BJ (cell line): ENCODE measurements around the gene STK17A. TPM values are rescaled to one million over a fixed set of nuclear protein-coding genes. Genes with fewer than 3 reads are reported as not detected.

Experiments used
- CTCF ChIA-PET: fragments of 350-600 bp; formaldehyde crosslinking; extraction: SDS; loops from one replicate; lab custom pipeline; 2021; ENCODE audit warnings: antibody characterized with exemption, inconsistent platforms; lab: Yijun Ruan, JAX
- POLR2A ChIA-PET: fragments of 300-600 bp; sonication (Branson Sonifier 250); formaldehyde crosslinking; extraction: SDS; loops from one replicate; lab custom pipeline; 2021; ENCODE audit warnings: antibody characterized with exemption; lab: Charles Lee
- DNase-seq: peaks from one replicate; pipeline ENCODE4 v3.0.0-alpha.2; 2011; ENCODE audit warnings: low read depth
- H3K27me3 ChIP-seq: 2 replicates; pipeline ENCODE4 v1.6.0; 2011; ENCODE audit warnings: low read length; ENCODE audit not compliant: control insufficient read depth, insufficient read depth
- H3K36me3 ChIP-seq: 2 replicates; pipeline ENCODE4 v1.5.1; 2011; ENCODE audit warnings: low read length; ENCODE audit not compliant: control insufficient read depth, insufficient read depth
- H3K4me3 ChIP-seq: 2 replicates; pipeline ENCODE4 v1.5.1; 2011; ENCODE audit warnings: low read depth, mild to moderate bottlenecking, control low read depth, low read length
- polyA plus RNA-seq: library from polyadenylated mRNA; depleted of rRNA; stranded (reverse); fragments of >200 nt; gene quantifications from 2 replicates; pipeline ENCODE4 v1.2.3, GENCODE V29; 2011
- TF ChIP-seq, protein P1 (sequence below): IDR thresholded peaks from 2 replicates; pipeline ENCODE4 v1.5.1; 2011; ENCODE audit warnings: low read depth, mild to moderate bottlenecking, control low read depth, inconsistent platforms, low read length, moderate library complexity; ENCODE audit not compliant: insufficient read depth

STK17A gene
- polyA plus RNA-seq, 1 experiment, result 12.3 TPM

DNA sequence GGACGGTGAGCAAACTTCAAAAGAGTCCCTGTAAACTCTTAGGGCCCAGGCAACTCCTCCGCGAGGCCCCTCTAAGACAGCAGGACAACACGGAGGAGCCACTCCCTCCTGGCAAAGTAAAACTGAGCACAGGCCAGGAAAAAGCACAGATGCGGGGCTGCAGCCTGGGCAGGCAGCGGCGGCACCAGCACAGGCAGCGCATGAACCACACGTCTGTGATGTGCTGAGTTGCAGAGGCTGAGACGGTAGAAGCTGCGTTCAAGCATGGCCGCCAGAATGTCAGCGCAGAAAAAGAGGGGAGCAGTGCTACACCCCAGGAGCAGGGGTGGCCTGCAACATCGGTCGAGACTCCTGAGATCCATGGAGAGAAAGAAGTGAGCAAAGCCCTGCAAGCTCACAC, 46.1 kb upstream of the STK17A start:
- ChIA-PET POLR2A (no interaction called here), CTCF (interaction anchor here (0.6 to 0.7 kb wide), 2 partner anchors 46 to 142 kb away, joined by 3 read pairs; partner anchors contain the start of gene STK17A)
- no peak for DNase-seq
- H3K27me3 ChIP-seq, result peaks cover 9% of the 10 kb centered on the region
- H3K36me3 ChIP-seq, result no peaks in the 10 kb centered on the region
- no peak overlapping the region for H3K4me3 ChIP-seq
- TF ChIP-seq, protein P1, sequence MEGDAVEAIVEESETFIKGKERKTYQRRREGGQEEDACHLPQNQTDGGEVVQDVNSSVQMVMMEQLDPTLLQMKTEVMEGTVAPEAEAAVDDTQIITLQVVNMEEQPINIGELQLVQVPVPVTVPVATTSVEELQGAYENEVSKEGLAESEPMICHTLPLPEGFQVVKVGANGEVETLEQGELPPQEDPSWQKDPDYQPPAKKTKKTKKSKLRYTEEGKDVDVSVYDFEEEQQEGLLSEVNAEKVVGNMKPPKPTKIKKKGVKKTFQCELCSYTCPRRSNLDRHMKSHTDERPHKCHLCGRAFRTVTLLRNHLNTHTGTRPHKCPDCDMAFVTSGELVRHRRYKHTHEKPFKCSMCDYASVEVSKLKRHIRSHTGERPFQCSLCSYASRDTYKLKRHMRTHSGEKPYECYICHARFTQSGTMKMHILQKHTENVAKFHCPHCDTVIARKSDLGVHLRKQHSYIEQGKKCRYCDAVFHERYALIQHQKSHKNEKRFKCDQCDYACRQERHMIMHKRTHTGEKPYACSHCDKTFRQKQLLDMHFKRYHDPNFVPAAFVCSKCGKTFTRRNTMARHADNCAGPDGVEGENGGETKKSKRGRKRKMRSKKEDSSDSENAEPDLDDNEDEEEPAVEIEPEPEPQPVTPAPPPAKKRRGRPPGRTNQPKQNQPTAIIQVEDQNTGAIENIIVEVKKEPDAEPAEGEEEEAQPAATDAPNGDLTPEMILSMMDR, result no peak

DNA sequence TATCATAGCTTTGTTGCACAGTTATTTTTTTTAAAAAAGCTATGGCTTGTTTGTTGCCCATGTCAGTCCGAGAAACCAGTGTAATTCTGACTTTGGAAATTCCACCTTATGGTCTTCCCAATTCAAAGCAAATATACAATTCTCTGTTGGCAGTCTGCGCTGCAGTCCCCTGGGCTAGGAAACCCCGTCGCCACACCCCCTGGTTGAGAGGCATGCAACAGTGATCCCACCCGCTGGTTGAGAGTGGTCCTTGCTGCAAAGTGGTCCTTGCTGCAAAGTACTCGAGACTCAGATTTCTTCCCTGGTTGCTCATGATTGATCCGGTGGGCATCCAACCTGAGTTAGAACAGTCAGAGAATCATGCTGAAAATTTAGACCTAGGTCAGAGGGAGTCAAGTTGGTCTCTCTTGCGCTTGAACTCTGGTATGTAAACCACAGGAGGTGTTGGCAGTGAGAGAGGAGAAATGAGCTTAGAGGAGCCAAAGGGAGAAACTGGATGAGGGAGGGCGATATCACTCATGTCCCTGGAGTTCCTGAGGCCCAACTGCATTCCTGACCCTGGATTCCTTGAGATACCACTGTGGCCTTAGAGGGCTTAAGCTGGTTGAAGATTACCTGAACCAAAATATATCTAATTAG, 45.0 kb upstream of the STK17A start:
- CTCF ChIA-PET, result interaction anchor here (0.6 to 1.2 kb wide), 4 partner anchors 14 to 143 kb away, joined by 3 to 4 read pairs (median 3); no protein-coding TSS in a partner anchor
- DNase-seq, result no peak
- POLR2A ChIA-PET, result no interaction called here
- TF ChIP-seq, protein P1, result no peak
- Histone ChIP-seq H3K27me3 (peaks cover 5% of the 10 kb centered on the region), H3K4me3 (no peak overlapping the region), H3K36me3 (no peaks in the 10 kb centered on the region)

DNA sequence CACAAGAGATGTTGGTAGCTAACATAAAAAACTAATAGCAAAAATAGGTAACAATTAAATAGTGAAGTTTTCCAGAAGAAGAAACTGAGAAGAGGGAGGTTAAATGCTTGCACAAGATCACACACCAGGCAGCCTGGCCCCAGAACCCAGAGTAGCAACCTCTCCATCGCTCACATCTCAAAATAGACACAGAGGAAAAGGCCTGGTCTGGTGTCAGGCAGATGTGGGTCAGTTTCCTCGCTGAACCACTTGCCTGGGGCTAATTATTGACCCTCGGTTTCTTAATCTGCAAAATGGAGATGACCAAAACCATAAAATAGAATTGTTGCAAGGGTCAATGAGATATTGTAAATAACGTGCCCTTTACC, 44.5 kb upstream of the STK17A start:
- ChIA-PET POLR2A (no interaction called here), CTCF (interaction anchor here (0.6 to 1.2 kb wide), 2 partner anchors 14 to 18 kb away, joined by 3 read pairs; no protein-coding TSS in a partner anchor)
- H3K4me3 ChIP-seq, result no peak overlapping the region
- DNase-seq, result no peak
- TF ChIP-seq, protein P1, result no peak
- H3K36me3 ChIP-seq, result no peaks in the 10 kb centered on the region
- H3K27me3 ChIP-seq, result peaks cover 5% of the 10 kb centered on the region

DNA sequence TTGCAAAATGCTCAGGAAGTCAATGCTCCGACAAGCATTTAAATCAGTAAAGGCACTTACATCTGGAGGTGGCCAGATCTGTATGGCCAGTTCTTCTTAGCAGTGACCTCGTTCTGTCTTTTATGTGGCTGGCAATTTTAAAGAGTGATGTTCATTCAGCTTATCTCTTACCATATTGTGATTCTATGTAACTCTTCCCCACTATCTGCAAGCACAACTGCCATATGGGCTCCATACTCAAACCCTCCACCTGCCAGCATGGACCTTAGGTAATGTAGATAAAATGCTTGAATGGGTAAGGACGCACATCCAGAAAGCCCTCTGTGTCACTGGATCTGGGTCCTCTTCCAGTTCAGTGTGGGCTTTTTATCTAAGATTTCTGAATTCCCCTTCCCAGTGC, 42.4 kb upstream of the STK17A start:
- Histone ChIP-seq H3K27me3 (peaks cover 5% of the 10 kb centered on the region), H3K36me3 (no peaks in the 10 kb centered on the region), H3K4me3 (no peak overlapping the region)
- POLR2A ChIA-PET, result no interaction called here
- TF ChIP-seq, protein P1, result no peak
- no peak for DNase-seq
- CTCF ChIA-PET, result no interaction called here

DNA sequence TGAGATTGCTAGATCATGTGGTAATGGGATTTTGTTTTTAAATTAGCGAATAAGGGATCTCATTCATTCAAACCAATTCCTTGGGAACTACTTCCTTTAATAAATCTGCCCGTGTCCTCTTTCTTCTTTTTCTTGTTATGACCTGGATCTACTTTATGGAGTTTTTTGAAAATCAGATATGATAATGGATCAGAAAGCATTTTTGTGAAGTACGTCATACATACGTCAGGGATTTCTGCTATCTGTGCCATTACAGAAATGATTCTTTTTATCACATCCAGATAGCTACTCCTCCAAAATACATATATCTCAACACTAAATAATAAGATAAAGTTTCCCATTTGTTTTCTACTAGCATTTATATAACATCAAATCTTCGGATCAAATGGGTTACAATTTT, 40.2 kb upstream of the STK17A start:
- TF ChIP-seq, protein P1, result no peak
- no peaks in the 10 kb centered on the region for H3K36me3 ChIP-seq
- H3K27me3 ChIP-seq, result peaks cover 5% of the 10 kb centered on the region
- no peak overlapping the region for H3K4me3 ChIP-seq
- POLR2A ChIA-PET, result no interaction called here
- DNase-seq, result no peak
- CTCF ChIA-PET, result no interaction called here
